ENCODE data around the gene UBN1. TPM values are rescaled to one million over a fixed set of nuclear protein-coding genes. Genes with fewer than 3 reads are reported as not detected.
A peak's percentile ranks its signal among the peaks of the same experiment; 100 is the strongest.

Gene UBN1
- polyA plus RNA-seq, 3 donors, result 5.3 to 24.5 (median 7.3) TPM

DNA sequence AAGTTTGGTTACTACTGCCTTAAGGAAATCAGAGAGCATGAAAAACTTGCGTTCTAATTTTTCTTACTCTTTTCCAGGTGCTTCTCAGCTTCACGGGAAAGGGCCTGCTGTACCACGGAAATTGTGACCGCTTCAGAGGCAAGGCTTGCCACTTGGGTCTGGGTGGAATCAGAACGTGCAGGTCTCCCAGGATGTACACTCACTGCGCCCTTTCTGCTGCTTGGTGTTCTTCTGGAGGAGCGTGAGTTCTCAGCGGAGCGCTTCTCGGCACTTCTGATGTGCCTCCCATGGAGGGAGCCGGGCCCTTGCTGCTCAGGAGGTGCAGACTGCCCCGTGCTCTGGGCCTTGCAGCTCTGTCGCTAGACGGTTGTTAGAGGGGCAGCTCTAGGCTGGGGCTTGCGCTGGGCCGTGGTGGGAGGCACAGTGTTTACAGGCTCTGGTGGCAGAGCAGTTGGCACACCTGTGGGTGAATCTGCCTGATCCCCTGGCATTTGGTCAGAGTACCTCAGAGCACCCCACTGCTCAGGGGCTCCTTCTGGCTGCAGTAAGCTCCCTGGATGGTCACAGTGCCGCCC lies 32.8 kb downstream of the UBN1 start:
- Histone ChIP-seq H3K4me2 (replicated peaks; ENCODE audit: extremely low read depth, low read length, poor library complexity, severe bottlenecking) (no peak overlapping the region), H3K9ac (ENCODE audit: insufficient read depth, low read length, poor library complexity, severe bottlenecking) (no peak overlapping the region), H3K9me3 (replicated peaks in 1 of 2; ENCODE audit: control insufficient read depth in 1 of 2, insufficient read depth in 1 of 2, low read length in 2 of 2) (no peaks in the 10 kb centered on the region), H4K20me1 (ENCODE audit: insufficient read depth, low read length) (peaks cover 5% of the 10 kb centered on the region), H3K27ac (ENCODE audit: low read depth in 1 of 2, low read length in 2 of 2) (no peak overlapping the region), H3K27me3 (ENCODE audit: control insufficient read depth in 2 of 2, insufficient read depth in 2 of 2, low read length in 2 of 2) (no peaks in the 10 kb centered on the region), H3K79me2 (ENCODE audit: insufficient read depth, low read length) (no peaks in the 10 kb centered on the region), H3K36me3 (replicated peaks in 1 of 2; ENCODE audit: control insufficient read depth in 1 of 2, insufficient read depth in 2 of 2, low read length in 2 of 2) (peaks cover 91 to 100% of the 10 kb centered on the region in 2 donors), H2AFZ (ENCODE audit: insufficient read depth, low read depth, low read length, poor library complexity, severe bottlenecking) (no peak overlapping the region), H3K4me1 (ENCODE audit: control insufficient read depth in 1 of 2, insufficient read depth in 2 of 2, low read length in 2 of 2) (no peaks in the 10 kb centered on the region), H3K4me3 (replicated peaks in 1 of 3; ENCODE audit: low read depth in 2 of 3, low read length in 3 of 3) (no peak overlapping the region)
- Mint-ChIP-seq H3K9me3 (peaks cover 0 to 6% (median 0%) of the 10 kb centered on the region in 7 donors), H3K36me3 (peaks cover 86 to 98% of the 10 kb centered on the region in 2 donors), H3K4me1 (no peaks in the 10 kb centered on the region), H3K27ac (peak overlapping the region in 1 of 7 donors; percentile 68), H3K4me3 (no peak overlapping the region), H3K27me3 (ENCODE audit: low read depth in 3 of 3) (peaks cover 0 to 2% (median 0%) of the 10 kb centered on the region in 3 donors)
- TF ChIP-seq, protein P1, sequence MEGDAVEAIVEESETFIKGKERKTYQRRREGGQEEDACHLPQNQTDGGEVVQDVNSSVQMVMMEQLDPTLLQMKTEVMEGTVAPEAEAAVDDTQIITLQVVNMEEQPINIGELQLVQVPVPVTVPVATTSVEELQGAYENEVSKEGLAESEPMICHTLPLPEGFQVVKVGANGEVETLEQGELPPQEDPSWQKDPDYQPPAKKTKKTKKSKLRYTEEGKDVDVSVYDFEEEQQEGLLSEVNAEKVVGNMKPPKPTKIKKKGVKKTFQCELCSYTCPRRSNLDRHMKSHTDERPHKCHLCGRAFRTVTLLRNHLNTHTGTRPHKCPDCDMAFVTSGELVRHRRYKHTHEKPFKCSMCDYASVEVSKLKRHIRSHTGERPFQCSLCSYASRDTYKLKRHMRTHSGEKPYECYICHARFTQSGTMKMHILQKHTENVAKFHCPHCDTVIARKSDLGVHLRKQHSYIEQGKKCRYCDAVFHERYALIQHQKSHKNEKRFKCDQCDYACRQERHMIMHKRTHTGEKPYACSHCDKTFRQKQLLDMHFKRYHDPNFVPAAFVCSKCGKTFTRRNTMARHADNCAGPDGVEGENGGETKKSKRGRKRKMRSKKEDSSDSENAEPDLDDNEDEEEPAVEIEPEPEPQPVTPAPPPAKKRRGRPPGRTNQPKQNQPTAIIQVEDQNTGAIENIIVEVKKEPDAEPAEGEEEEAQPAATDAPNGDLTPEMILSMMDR (IDR thresholded peaks at IDR 0.05), result no peak
- intact Hi-C loops (cut with micrococcal nuclease), result no loop called here
- DNase-seq, result no peak
- 97% methylated on average over 17 of the region's 17 CpGs for WGBS (ENCODE audit: insufficient coverage)

DNA sequence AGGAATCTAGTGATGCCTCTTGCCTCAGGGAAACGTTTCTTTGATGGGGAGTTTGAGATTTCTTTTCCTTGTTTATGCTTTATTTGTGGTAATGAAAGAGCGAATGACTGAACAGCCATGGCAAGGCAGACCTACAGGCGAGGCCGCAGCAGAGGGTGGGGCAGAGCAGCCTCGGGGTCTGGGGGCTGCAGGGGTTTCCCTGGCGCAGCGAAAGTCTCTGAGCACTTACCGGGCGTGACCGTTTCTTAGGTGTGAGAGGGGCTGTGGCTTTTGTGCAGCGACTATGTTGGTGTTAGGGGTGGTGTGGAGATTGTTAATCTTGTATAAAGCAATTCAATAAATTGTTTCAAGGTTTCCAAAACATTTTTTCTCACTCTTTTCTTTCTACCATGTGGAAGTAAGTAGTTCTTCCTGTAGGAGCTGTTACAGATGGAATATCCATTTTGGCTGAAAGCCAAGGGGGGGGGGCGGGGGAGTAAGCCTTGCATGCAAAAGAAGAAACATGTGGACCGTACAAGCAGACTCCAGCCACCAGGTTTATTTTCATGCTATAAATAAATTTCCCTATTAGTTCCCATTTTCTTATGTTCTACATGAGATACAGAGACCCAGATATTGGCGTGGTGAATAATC lies 34.8 kb downstream of the UBN1 start:
- Histone ChIP-seq H4K20me1 (ENCODE audit: insufficient read depth, low read length) (peaks cover 5% of the 10 kb centered on the region), H3K9me3 (replicated peaks in 1 of 2; ENCODE audit: control insufficient read depth in 1 of 2, insufficient read depth in 1 of 2, low read length in 2 of 2) (no peaks in the 10 kb centered on the region), H3K9ac (ENCODE audit: insufficient read depth, low read length, poor library complexity, severe bottlenecking) (no peak overlapping the region), H3K27me3 (ENCODE audit: control insufficient read depth in 2 of 2, insufficient read depth in 2 of 2, low read length in 2 of 2) (no peaks in the 10 kb centered on the region), H2AFZ (ENCODE audit: insufficient read depth, low read depth, low read length, poor library complexity, severe bottlenecking) (no peak overlapping the region), H3K79me2 (ENCODE audit: insufficient read depth, low read length) (no peaks in the 10 kb centered on the region), H3K4me2 (replicated peaks; ENCODE audit: extremely low read depth, low read length, poor library complexity, severe bottlenecking) (no peak overlapping the region), H3K27ac (ENCODE audit: low read depth in 1 of 2, low read length in 2 of 2) (no peak overlapping the region), H3K4me3 (replicated peaks in 1 of 3; ENCODE audit: low read depth in 2 of 3, low read length in 3 of 3) (no peak overlapping the region), H3K4me1 (ENCODE audit: control insufficient read depth in 1 of 2, insufficient read depth in 2 of 2, low read length in 2 of 2) (no peaks in the 10 kb centered on the region), H3K36me3 (replicated peaks in 1 of 2; ENCODE audit: control insufficient read depth in 1 of 2, insufficient read depth in 2 of 2, low read length in 2 of 2) (peaks cover 85 to 100% of the 10 kb centered on the region in 2 donors)
- no peak for DNase-seq
- H3K36me3 Mint-ChIP-seq, result peaks cover 90 to 99% of the 10 kb centered on the region in 2 donors
- peak overlapping the region in 1 of 7 donors; percentile 56 for H3K27ac Mint-ChIP-seq
- H3K4me1 Mint-ChIP-seq, result no peaks in the 10 kb centered on the region
- peaks cover 0 to 2% (median 0%) of the 10 kb centered on the region in 3 donors for H3K27me3 Mint-ChIP-seq (ENCODE audit: low read depth in 3 of 3)
- TF ChIP-seq, protein P1 (IDR thresholded peaks at IDR 0.05), result no peak
- peaks cover 0 to 6% (median 0%) of the 10 kb centered on the region in 7 donors for H3K9me3 Mint-ChIP-seq
- intact Hi-C loops (cut with micrococcal nuclease), result no loop called here
- H3K4me3 Mint-ChIP-seq, result no peak overlapping the region
- 96% methylated on average over 9 of the region's 14 CpGs for WGBS (ENCODE audit: insufficient coverage)
